KOPT-K1 (cell line): ENCODE measurements around the gene SUPT16H.
A peak's percentile ranks its signal among the peaks of the same experiment; 100 is the strongest.
"Not testable (repeated sequence)": the region's sequence is repeated elsewhere in the genome, so short reads cannot be mapped to it uniquely, and the experiment has no call there.

Experiments used
- H3K27ac ChIP-seq: fragments of 200-600 bp; sonication (generic); 2 replicates; pipeline ENCODE4 v1.5.1; 2016; ENCODE audit warnings: antibody characterized with exemption, mild to moderate bottlenecking, low read depth, low read length; ENCODE audit not compliant: poor library complexity, severe bottlenecking
- H3K36me3 ChIP-seq: fragments of 200-600 bp; sonication (generic); 2 replicates; pipeline ENCODE4 v1.5.1; 2017; ENCODE audit warnings: antibody characterized with exemption, mild to moderate bottlenecking, low read length, moderate library complexity; ENCODE audit not compliant: insufficient read depth
- H3K9me3 ChIP-seq: fragments of 200-600 bp; sonication (generic); 2 replicates; pipeline ENCODE4 v1.5.1; 2017; ENCODE audit warnings: antibody characterized with exemption, low read length, mild to moderate bottlenecking; ENCODE audit not compliant: insufficient read depth, poor library complexity, severe bottlenecking

Gene SUPT16H

GRCh38 chr14:21382886-21383847 lies 652 bp downstream of the SUPT16H start:
- Histone ChIP-seq H3K27ac (peak overlapping the region; percentile 95), H3K36me3 (peaks cover 72% of the 10 kb centered on the region), H3K9me3 (no peaks in the 10 kb centered on the region)

- Histone ChIP-seq H3K27ac (no peak overlapping the region), H3K36me3 (peaks cover 72% of the 10 kb centered on the region)
Observed at GRCh38 chr14:21382095-21382494, 1.7 kb downstream of the SUPT16H start.

GRCh38 chr14:21379338-21379737 lies 4.5 kb downstream of the SUPT16H start:
- Histone ChIP-seq H3K36me3 (peaks cover 78% of the 10 kb centered on the region), H3K27ac (no peak overlapping the region)

More at GRCh38 chr14:21382095-21382494, 1.7 kb downstream of the SUPT16H start:
- no peaks in the 10 kb centered on the region for H3K9me3 ChIP-seq

GRCh38 chr14:21373980-21374379 lies 9.8 kb downstream of the SUPT16H start:
- H3K36me3 ChIP-seq: peaks cover 99% of the 10 kb centered on the region

More at GRCh38 chr14:21379338-21379737, 4.5 kb downstream of the SUPT16H start:
- H3K9me3 ChIP-seq: no peaks in the 10 kb centered on the region

DNA sequence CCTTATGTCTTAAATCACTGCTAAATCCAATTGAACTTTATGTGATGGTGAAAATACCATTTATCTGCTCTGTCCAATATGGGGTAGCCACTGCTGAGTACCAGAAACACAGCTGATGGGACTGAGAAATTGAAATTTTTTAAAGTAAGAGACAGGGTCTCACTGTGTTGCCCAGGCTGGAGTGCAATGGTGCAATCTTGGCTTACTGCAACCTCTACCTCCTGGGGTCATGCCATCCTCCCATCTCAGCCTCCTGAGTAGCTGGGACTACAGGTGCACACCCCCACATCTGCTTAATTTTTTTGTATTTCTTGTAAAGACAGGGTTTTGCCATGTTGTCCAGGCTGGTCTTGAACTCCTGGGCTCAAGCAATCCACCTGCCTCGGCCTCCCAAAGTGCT lies 11.0 kb downstream of the SUPT16H start:
- peaks cover 100% of the 10 kb centered on the region for H3K36me3 ChIP-seq
- H3K27ac ChIP-seq, H3K9me3 ChIP-seq: not testable (repeated sequence)

More at GRCh38 chr14:21373980-21374379, 9.8 kb downstream of the SUPT16H start:
- no peaks in the 10 kb centered on the region for H3K9me3 ChIP-seq
- H3K27ac ChIP-seq: no peak overlapping the region

GRCh38 chr14:21369949-21370679 lies 13.7 kb downstream of the SUPT16H start:
- no peaks in the 10 kb centered on the region for H3K9me3 ChIP-seq
- H3K27ac ChIP-seq: no peak overlapping the region
- peaks cover 100% of the 10 kb centered on the region for H3K36me3 ChIP-seq

DNA sequence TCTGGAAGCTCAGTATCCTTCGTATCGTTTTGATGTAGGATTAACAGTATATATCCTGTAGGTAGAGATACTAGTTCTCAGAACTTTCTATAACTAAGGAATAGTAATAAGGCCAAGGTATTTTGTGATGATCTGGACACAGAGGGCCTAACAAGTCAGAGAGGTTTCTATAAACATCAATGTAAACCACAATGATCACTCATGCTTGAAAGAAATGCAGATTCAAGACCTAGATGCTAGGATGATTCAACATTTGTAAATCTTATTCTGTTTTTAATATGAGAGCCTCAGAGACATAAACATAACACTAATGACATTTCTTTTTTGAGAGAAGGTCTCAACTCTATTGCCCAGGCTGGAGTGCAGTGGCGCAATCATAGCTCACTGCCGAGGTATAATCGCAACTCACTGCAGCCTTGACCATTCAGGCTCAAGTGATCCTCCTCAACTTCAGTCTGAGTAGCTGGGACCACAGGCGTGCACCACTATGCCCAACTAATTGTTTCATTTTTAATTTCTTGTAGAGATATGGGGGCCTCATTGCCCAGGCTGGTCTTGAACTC lies 16.2 kb downstream of the SUPT16H start:
- no peak overlapping the region for H3K27ac ChIP-seq
- H3K36me3 ChIP-seq: peaks cover 100% of the 10 kb centered on the region
- no peaks in the 10 kb centered on the region for H3K9me3 ChIP-seq

- no peak overlapping the region for H3K27ac ChIP-seq
- H3K9me3 ChIP-seq: no peaks in the 10 kb centered on the region
- peaks cover 99% of the 10 kb centered on the region for H3K36me3 ChIP-seq
Observed at GRCh38 chr14:21356511-21356910, 27.3 kb downstream of the SUPT16H start.

GRCh38 chr14:21352587-21352986 lies 31.2 kb downstream of the SUPT16H start:
- H3K36me3 ChIP-seq: peaks cover 78% of the 10 kb centered on the region
- H3K9me3 ChIP-seq: no peaks in the 10 kb centered on the region

GRCh38 chr14:21350539-21350938 lies 33.3 kb downstream of the SUPT16H start:
- Histone ChIP-seq H3K27ac (no peak overlapping the region), H3K36me3 (peaks cover 58% of the 10 kb centered on the region), H3K9me3 (no peaks in the 10 kb centered on the region)

More at GRCh38 chr14:21352587-21352986, 31.2 kb downstream of the SUPT16H start:
- H3K27ac ChIP-seq: no peak overlapping the region

DNA sequence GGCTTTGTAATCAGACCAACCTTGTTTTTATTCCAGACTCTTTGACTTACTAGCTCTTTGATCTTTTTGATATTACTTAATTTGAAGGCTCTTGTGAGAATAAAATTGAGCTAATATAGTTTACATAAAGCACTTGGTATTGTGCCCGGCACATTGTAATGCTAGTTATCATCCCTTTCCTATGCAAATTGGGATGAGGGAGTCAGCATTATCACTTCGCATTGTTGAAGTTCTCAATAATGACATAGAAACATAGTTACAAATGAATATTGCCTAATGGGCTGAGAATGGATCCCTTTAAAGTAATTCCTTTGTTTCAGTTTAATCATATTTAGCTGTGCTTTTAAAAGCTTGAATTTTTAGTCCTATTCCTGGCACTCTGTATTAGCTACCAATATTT lies 36.6 kb downstream of the SUPT16H start:
- no peaks in the 10 kb centered on the region for H3K9me3 ChIP-seq
- no peak overlapping the region for H3K27ac ChIP-seq
- peaks cover 25% of the 10 kb centered on the region for H3K36me3 ChIP-seq

GRCh38 chr14:21346532-21347135 lies 37.2 kb downstream of the SUPT16H start:
- H3K36me3 ChIP-seq: peaks cover 20% of the 10 kb centered on the region
- H3K9me3 ChIP-seq: no peaks in the 10 kb centered on the region
- H3K27ac ChIP-seq: no peak overlapping the region

DNA sequence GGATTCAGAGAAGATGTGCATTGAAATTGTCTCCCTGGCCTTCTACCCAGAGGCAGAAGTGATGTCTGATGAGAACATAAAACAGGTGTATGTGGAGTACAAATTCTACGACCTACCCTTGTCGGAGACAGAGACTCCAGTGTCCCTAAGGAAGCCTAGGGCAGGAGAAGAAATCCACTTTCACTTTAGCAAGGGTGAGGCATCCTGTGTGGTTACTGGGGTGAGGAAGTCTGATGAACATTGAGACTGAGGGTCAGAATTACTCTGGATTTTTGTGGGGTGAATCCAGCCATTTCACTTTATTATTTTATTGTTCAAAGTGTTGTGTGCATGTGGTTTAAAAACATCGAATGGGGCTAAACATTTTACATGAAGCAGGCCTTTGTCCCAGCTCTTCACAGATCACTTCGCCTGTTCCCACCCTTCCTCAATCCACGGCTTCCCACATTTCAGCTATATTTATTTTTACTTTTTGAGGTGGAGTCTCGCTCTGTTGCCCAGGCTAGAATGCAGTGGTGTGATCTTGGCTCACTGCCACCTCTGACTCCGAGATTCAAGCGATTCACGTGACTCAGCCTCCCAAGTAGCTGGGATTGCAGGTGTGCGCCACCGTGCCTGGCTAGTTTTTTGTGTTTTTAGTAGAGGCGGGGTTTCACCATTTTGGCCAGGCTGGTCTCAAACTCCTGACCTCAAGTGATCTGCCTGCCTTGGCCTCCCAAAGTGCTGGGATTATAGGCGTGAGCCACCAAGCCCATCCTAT lies 40.6 kb downstream of the SUPT16H start:
- no peak overlapping the region for H3K27ac ChIP-seq
- H3K36me3 ChIP-seq: no peaks in the 10 kb centered on the region
- H3K9me3 ChIP-seq: no peaks in the 10 kb centered on the region

- Histone ChIP-seq H3K27ac (no peak overlapping the region), H3K9me3 (no peaks in the 10 kb centered on the region), H3K36me3 (no peaks in the 10 kb centered on the region)
Observed at GRCh38 chr14:21334202-21334906, 49.5 kb downstream of the SUPT16H start.
